MCF 10A (cell line): ENCODE results near the gene HMGCLL1. TPM values are rescaled to one million over a fixed set of nuclear protein-coding genes. Genes with fewer than 3 reads are reported as not detected.

ENCODE experiments used
- BruUV-seq: library from RNA; stranded (reverse); fragments of 400-500 nt; replicated peaks from 2 replicates; lab custom pipeline; 2021; lab: Mats Ljungman, UMichigan
- CTCF ChIA-PET: fragments of 300-600 bp; sonication (Branson Sonifier 250); formaldehyde crosslinking; extraction: SDS; loops from one replicate; lab custom pipeline; 2021; ENCODE audit warnings: antibody characterized with exemption, inconsistent platforms; lab: Yijun Ruan, JAX
- POLR2A ChIA-PET: fragments of 300-600, 350-650 bp; sonication (Branson Sonifier 250); formaldehyde crosslinking; extraction: SDS; loops from one replicate; lab custom pipeline; 2020; ENCODE audit warnings: antibody characterized with exemption, inconsistent platforms; lab: Yijun Ruan, JAX
- DNase-seq: peaks from one replicate; pipeline ENCODE4 v3.0.0-alpha.2; 2018; ENCODE audit not compliant: unreplicated experiment
- H3K27ac Mint-ChIP-seq: one replicate; pipeline ENCODE4 v1.8.0; 2022; ENCODE audit warnings: mild to moderate bottlenecking, low read depth, mixed read lengths; ENCODE audit not compliant: unreplicated experiment
- H3K27me3 Mint-ChIP-seq: one replicate; pipeline ENCODE4 v1.8.0; 2022; ENCODE audit warnings: mixed read lengths; ENCODE audit not compliant: insufficient read depth, unreplicated experiment
- H3K36me3 Mint-ChIP-seq: one replicate; pipeline ENCODE4 v1.8.0; 2022; ENCODE audit warnings: mild to moderate bottlenecking, moderate library complexity, mixed read lengths; ENCODE audit not compliant: insufficient read depth, unreplicated experiment
- H3K4me1 Mint-ChIP-seq: one replicate; pipeline ENCODE4 v1.8.0; 2022; ENCODE audit warnings: mixed read lengths; ENCODE audit not compliant: insufficient read depth, unreplicated experiment
- H3K4me3 Mint-ChIP-seq: one replicate; pipeline ENCODE4 v1.8.0; 2022; ENCODE audit warnings: mild to moderate bottlenecking, moderate library complexity, mixed read lengths; ENCODE audit not compliant: unreplicated experiment
- H3K9me3 Mint-ChIP-seq: one replicate; pipeline ENCODE4 v1.8.0; 2022; ENCODE audit warnings: mixed read lengths; ENCODE audit not compliant: unreplicated experiment
- CTCF ChIP-seq: fragments of 200-600 bp; IDR thresholded peaks from one replicate; pipeline ENCODE4 v1.8.0; 2022; ENCODE audit warnings: antibody characterized with exemption, mild to moderate bottlenecking; ENCODE audit not compliant: unreplicated experiment
- intact Hi-C: fragments of 100-400 bp; cut with micrococcal nuclease; formaldehyde crosslinking; loops from 2 replicates; pipeline ENCODE4 v1.14.1; 2022
- total RNA-seq: library from RNA; stranded (reverse); gene quantifications from 2 replicates; pipeline ENCODE4 v1.2.3, GENCODE V29; 2022

Gene HMGCLL1
- total RNA-seq, 1 experiment from 2014 or later = 0.21 TPM

GRCh38 chr6:55536391-55536956 lies 42.5 kb downstream of the HMGCLL1 start:
- no peak for DNase-seq
- intact Hi-C loops = no loop called here
- Mint-ChIP-seq H3K4me1 (no peaks in the 10 kb centered on the region), H3K36me3 (no peaks in the 10 kb centered on the region), H3K27ac (no peak overlapping the region), H3K4me3 (no peak overlapping the region), H3K9me3 (peaks cover 6% of the 10 kb centered on the region), H3K27me3 (no peaks in the 10 kb centered on the region)
- BruUV-seq = no TSS peak
- ChIA-PET POLR2A (interaction anchor here (0.7 to 0.8 kb wide), 2 partner anchors 7 to 1549 kb away, joined by 3 read pairs; no protein-coding TSS in a partner anchor), CTCF (interaction anchor here (0.7 kb wide), 2 partner anchors 57 to 523 kb away, joined by 3 read pairs; no protein-coding TSS in a partner anchor)
- no peak for TF ChIP-seq CTCF

- H3K27ac Mint-ChIP-seq = no peak overlapping the region
- CTCF ChIA-PET = no interaction called here
Observed at GRCh38 chr6:55531496-55531895, 47.5 kb downstream of the HMGCLL1 start.

GRCh38 chr6:55530931-55531330 lies 48.1 kb downstream of the HMGCLL1 start:
- Mint-ChIP-seq H3K9me3 (no peaks in the 10 kb centered on the region), H3K27ac (no peak overlapping the region), H3K4me3 (no peak overlapping the region), H3K36me3 (no peaks in the 10 kb centered on the region), H3K27me3 (no peaks in the 10 kb centered on the region), H3K4me1 (no peaks in the 10 kb centered on the region)
- ChIA-PET CTCF (no interaction called here), POLR2A (no interaction called here)
- intact Hi-C loops = no loop called here
- no TSS peak for BruUV-seq
- no peak for TF ChIP-seq CTCF
- DNase-seq = no peak

More at GRCh38 chr6:55531496-55531895, 47.5 kb downstream of the HMGCLL1 start:
- Mint-ChIP-seq H3K4me3 (no peak overlapping the region), H3K4me1 (no peaks in the 10 kb centered on the region), H3K9me3 (no peaks in the 10 kb centered on the region), H3K27me3 (no peaks in the 10 kb centered on the region), H3K36me3 (no peaks in the 10 kb centered on the region)
- no peak for TF ChIP-seq CTCF
- POLR2A ChIA-PET = no interaction called here
- BruUV-seq = no TSS peak
- intact Hi-C loops = no loop called here
- no peak for DNase-seq

GRCh38 chr6:55528624-55529023 lies 50.4 kb downstream of the HMGCLL1 start:
- H3K4me3 Mint-ChIP-seq = no peak overlapping the region
- no peak overlapping the region for H3K27ac Mint-ChIP-seq
- intact Hi-C loops = no loop called here
- TF ChIP-seq CTCF = peak; percentile 24
- CTCF ChIA-PET = interaction anchor here (0.9 to 1.0 kb wide), 3 partner anchors 10 to 23 kb away, joined by 3 to 5 read pairs (median 5); no protein-coding TSS in a partner anchor
- BruUV-seq = no TSS peak
- no peaks in the 10 kb centered on the region for H3K36me3 Mint-ChIP-seq
- no peaks in the 10 kb centered on the region for H3K27me3 Mint-ChIP-seq
- no peaks in the 10 kb centered on the region for H3K9me3 Mint-ChIP-seq
- peak; percentile 45 for DNase-seq
- no peaks in the 10 kb centered on the region for H3K4me1 Mint-ChIP-seq
- POLR2A ChIA-PET = no interaction called here
